Stimulated activated memory B cell treated with anti-CD40 and anti-IgM and Interleukin-4, amounts not matched to agents 10 μg/mL and 1 μg/mL and 100 μg/mL, for 72 hours (primary cell): Measurements from ENCODE around the gene COPZ1.

ENCODE experiments used
- ATAC-seq: fragments of 150-1000 bp; cut with Tn5 transposase; 2 replicates; pipeline ENCODE4 v1.10.0; 2021
- H3K27ac Mint-ChIP-seq: one replicate; pipeline ENCODE4 v1.8.0; 2022; ENCODE audit warnings: mild to moderate bottlenecking, mixed read lengths
- H3K27me3 Mint-ChIP-seq: one replicate; pipeline ENCODE4 v1.8.0; 2022; ENCODE audit warnings: mixed read lengths
- H3K36me3 Mint-ChIP-seq: one replicate; pipeline ENCODE4 v1.8.0; 2022; ENCODE audit warnings: mixed read lengths
- H3K4me1 Mint-ChIP-seq: one replicate; pipeline ENCODE4 v1.8.0; 2022; ENCODE audit warnings: mixed read lengths
- H3K4me3 Mint-ChIP-seq: one replicate; pipeline ENCODE4 v1.8.0; 2022; ENCODE audit warnings: mild to moderate bottlenecking, moderate library complexity, mixed read lengths
- H3K9me3 Mint-ChIP-seq: one replicate; pipeline ENCODE4 v1.8.0; 2022; ENCODE audit warnings: mixed read lengths

COPZ1 gene

DNA sequence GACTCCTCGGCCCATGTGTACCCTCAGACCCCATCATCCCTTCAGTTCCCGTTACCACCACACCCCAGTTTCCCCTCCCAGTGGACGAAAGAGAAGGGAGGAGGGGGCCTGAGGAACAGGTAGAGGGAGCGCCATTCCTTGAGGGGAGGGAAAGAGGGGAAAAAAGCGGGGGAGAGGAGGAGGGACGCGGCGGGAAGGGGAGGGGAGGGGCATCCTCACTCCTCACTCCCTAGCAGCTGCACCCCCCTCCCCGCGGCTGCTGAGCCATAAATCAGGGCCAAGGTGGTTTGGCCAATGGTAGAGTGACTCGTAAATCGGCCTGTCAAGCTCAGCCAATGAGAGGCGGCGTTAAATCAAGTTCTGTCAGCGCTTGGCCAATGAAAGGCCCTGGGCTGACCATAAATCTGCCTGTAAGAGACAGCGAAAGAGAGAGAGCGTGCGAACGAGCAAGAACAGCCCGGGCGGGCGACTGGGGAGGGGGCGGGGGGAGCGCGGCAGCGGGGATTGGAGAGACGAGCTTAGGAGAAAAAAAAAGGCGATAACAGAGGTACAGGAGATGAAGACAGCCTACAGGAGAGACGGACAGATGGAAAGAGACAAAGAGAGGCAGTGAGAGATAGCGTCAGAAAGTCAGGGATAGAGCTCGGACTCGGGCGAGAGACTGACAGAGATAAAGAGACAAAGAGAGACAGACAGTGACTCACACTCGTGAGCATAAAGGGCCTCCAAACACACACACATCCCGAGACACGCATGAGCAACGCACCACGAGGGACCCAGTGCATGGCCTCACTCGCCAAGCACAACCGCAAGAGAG lies 34.2 kb downstream of the COPZ1 start:
- peaks cover 17% of the 10 kb centered on the region for H3K4me1 Mint-ChIP-seq
- no peaks in the 10 kb centered on the region for H3K36me3 Mint-ChIP-seq
- ATAC-seq = peak; percentile 99
- no peaks in the 10 kb centered on the region for H3K27me3 Mint-ChIP-seq
- H3K9me3 Mint-ChIP-seq = no peaks in the 10 kb centered on the region
- H3K4me3 Mint-ChIP-seq = no peak overlapping the region
- H3K27ac Mint-ChIP-seq = no peak overlapping the region

DNA sequence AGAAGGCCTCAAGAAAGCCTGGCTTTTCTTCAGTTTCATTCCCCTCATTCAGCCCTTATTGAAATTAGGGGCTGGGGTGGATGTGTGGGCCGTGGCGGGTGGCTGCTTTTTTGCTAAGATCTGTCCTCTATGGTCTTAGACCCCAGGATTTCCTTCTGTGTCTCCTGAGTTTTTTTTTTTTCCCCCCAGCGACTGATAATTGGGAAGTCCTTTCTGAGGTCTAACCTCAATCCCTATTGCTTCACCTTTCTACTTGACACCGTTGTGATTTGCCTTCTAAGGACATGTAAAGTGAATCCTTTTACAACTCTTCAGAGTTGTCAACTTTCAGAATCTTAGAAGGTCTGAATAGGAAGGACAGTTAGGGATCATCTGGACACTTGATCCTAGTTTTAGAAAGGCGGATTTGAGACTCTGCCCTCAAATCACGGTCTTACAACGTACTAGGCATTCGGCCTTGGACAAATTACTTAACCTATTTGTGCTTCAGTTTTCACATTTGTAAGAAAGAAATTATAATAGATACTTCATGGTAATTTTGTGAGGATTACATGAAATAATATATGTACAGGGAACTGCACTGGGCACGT lies 34.9 kb downstream of the COPZ1 start:
- Mint-ChIP-seq H3K4me3 (no peak overlapping the region), H3K27me3 (no peaks in the 10 kb centered on the region), H3K4me1 (peaks cover 24% of the 10 kb centered on the region), H3K36me3 (no peaks in the 10 kb centered on the region), H3K27ac (no peak overlapping the region), H3K9me3 (no peaks in the 10 kb centered on the region)
- ATAC-seq = no peak

DNA sequence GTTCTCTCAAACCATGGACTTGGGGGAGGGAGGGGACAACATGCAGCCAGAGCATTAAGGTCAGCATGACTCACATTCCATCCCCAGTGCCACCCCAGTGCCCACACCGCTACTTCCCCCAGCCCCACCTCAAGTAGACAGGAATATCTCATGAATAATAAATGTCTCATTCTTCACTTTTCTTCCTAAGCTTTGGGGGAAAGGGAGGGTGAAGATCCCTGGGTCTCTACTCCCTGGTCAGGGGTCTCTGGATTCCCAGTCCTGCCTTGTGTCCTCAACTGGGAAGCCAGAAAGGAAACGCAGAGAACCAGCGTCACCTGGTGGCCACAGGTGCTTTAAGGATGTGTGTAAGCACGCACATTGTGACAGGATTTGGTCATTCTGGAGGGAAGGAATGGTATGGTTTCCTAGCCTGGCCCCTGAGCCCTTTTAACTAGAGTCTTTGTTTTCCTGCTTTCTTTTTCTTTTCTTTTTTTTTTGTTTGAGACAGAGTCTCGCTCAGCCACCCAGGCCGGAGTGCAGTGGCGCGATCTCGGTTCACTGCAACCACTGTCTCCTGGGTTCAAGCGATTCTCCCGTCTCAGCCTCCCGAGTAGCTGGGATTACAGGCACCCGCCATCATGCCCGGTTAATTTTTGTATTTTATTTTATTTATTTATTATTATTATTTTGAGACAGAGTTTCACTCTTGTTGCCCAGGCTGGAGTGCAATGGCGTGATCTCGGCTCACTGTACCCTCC lies 36.0 kb downstream of the COPZ1 start:
- H3K36me3 Mint-ChIP-seq = no peaks in the 10 kb centered on the region
- H3K9me3 Mint-ChIP-seq = no peaks in the 10 kb centered on the region
- peak overlapping the region; percentile 33 for H3K27ac Mint-ChIP-seq
- peak overlapping the region; percentile 19 for H3K4me3 Mint-ChIP-seq
- no peaks in the 10 kb centered on the region for H3K27me3 Mint-ChIP-seq
- peaks cover 25% of the 10 kb centered on the region for H3K4me1 Mint-ChIP-seq
- ATAC-seq = no peak

DNA sequence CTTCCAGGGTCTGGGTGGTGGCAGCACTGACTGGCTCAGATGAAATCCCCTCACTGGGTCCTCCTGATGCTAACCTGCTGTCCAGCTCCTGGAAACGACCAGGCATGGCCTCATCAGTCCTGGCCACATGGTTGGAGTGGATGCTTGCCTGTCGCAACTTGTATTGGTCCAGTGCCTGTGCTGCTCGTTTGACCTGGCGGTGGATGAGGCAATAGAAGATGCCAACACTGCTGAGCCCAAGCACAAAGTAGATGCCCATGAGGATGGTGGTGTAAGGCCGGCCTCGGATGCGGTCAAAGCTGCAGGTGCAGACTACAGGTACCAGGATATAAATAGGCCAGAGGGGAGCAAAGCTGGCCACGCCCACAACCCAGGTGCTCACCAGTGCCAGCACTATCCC lies 38.1 kb downstream of the COPZ1 start:
- H3K4me1 Mint-ChIP-seq = peaks cover 26% of the 10 kb centered on the region
- H3K4me3 Mint-ChIP-seq = no peak overlapping the region
- H3K27me3 Mint-ChIP-seq = no peaks in the 10 kb centered on the region
- no peak for ATAC-seq
- H3K36me3 Mint-ChIP-seq = no peaks in the 10 kb centered on the region
- H3K9me3 Mint-ChIP-seq = no peaks in the 10 kb centered on the region
- H3K27ac Mint-ChIP-seq = no peak overlapping the region

DNA sequence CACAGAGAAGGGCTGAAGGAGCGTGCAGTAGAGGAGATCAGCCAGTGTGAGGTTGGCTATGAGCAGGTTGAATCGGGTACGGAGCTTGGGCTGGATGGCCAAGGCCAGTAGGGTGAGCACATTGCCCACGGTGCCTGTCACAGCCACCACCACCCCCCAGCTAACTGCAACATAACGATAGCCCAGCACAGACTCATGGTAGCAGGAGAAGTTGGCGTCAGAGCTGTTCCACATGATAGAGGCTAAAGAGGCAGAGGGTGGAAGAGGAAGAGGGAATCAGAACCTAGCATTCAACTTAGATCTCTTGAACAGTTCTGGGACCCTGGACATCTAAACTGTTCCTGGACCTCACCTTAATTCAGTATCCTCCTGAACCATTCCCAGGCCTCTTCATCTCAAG lies 38.7 kb downstream of the COPZ1 start:
- H3K4me3 Mint-ChIP-seq = no peak overlapping the region
- H3K27ac Mint-ChIP-seq = no peak overlapping the region
- no peaks in the 10 kb centered on the region for H3K9me3 Mint-ChIP-seq
- H3K36me3 Mint-ChIP-seq = no peaks in the 10 kb centered on the region
- ATAC-seq = no peak
- peaks cover 32% of the 10 kb centered on the region for H3K4me1 Mint-ChIP-seq
- no peaks in the 10 kb centered on the region for H3K27me3 Mint-ChIP-seq

DNA sequence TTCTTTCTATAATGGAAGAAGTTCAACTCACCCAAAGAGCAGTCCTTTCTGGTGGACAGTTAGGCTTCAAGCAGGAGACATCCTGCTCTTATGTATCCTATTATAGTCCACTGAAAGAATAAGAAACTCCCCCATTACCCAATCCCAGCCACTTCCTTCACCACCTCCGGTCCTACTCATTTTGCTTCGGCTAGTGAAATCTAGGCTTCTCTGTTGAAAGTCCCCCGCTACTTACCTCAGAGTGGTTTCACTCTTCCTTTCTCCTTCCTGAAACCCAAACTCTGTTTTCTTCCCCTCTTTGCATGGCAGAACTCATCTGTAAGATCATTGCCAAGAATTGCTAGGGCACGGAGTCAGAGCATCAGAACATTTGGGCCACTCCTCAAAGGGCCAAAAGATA lies 39.5 kb downstream of the COPZ1 start, which contains the start of gene GPR84:
TSS of gene GPR84 (minus strand) at position 74 of the 400 bp plus-strand sequence. CDS start 635 bp downstream, outside the sequence.
- no peaks in the 10 kb centered on the region for H3K27me3 Mint-ChIP-seq
- ATAC-seq = no peak
- peak within 1 kb of the TSS; percentile 59 for H3K27ac Mint-ChIP-seq
- H3K36me3 Mint-ChIP-seq = no peaks in the 10 kb centered on the region
- H3K4me3 Mint-ChIP-seq = peak within 1 kb of the TSS; percentile 4
- H3K4me1 Mint-ChIP-seq = peaks cover 40% of the 10 kb centered on the region
- no peaks in the 10 kb centered on the region for H3K9me3 Mint-ChIP-seq

DNA sequence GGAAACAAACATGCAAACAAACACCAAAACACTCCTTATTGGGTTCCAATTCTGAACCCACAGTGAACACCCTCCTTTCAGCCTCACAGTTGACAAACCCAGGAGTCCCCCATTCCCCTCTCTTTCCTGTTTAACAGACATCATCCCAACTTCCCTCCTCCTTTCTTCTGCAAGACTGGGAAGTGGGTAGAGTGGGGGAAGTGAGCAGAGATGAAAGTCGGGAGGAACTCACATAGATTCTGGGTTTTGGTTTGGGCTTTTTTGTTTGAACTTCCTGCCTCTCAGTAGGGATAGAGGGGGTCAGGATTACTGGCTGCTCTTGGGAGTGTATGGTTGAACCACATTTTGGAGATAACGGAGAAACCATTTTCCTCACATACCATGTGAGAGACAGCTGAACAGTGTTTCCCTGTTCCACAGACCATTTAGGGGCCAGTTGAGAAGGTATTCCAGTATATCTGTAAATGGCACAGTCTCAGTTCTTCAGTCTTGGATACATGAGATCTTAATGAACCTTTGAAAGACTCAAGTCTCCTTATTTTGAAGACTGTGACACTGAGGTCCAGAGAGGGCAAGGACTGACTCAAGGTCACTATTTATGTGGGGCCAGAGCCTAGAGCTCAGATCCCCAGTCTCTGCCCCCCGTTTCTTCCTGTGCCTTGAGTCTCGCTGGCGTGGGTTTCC lies 43.2 kb downstream of the COPZ1 start:
- Mint-ChIP-seq H3K27me3 (no peaks in the 10 kb centered on the region), H3K9me3 (no peaks in the 10 kb centered on the region), H3K36me3 (no peaks in the 10 kb centered on the region), H3K27ac (peak overlapping the region; percentile 62), H3K4me1 (peaks cover 40% of the 10 kb centered on the region), H3K4me3 (peak overlapping the region; percentile 57)
- peak; percentile 4 for ATAC-seq

DNA sequence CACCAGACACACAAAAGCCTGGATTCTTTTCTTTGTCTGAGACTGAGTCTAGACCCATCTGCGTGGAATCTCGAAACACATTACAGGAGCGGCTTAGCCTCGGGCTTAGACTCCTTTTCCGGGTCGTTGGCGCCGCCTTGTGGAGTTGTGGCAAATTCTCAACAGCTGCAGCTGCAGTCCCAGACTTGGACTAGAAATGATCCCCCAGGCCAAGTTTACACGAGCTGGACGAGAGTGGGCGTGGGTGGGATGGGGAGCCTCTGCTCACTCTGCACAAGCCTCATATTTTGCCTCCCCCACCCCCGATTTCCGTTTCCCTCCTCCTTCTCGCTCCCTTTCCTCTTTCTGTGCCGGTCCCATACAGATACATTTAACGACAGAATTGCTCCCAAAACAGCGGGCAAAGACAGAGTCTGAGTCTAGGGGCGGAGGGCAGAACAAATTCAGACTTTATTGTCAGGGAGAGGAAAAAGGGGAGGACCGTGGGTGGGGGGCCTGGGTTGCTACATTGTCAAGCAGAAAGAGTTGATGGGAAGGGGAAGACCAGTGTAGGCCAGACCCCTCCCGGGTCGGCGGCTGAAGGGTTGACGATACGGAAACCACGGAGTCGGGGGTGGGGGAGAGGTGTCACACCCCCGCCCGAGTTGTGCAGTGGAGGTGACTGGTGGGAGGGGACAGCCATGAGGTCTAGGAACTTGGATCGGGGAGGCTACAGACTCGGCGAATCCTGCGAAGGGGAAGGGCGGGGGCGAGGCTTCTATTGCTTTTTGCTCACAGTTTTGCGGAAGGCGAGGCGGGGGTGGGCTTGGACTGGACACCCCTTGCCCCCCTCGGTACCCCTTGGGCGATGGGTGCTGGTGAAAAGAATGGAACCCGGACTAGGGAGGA lies 44.0 kb downstream of the COPZ1 start:
- Mint-ChIP-seq H3K4me3 (peak overlapping the region; percentile 57), H3K27ac (peak overlapping the region; percentile 62), H3K4me1 (peaks cover 32% of the 10 kb centered on the region), H3K27me3 (no peaks in the 10 kb centered on the region), H3K36me3 (no peaks in the 10 kb centered on the region), H3K9me3 (no peaks in the 10 kb centered on the region)
- peak; percentile 86 for ATAC-seq

DNA sequence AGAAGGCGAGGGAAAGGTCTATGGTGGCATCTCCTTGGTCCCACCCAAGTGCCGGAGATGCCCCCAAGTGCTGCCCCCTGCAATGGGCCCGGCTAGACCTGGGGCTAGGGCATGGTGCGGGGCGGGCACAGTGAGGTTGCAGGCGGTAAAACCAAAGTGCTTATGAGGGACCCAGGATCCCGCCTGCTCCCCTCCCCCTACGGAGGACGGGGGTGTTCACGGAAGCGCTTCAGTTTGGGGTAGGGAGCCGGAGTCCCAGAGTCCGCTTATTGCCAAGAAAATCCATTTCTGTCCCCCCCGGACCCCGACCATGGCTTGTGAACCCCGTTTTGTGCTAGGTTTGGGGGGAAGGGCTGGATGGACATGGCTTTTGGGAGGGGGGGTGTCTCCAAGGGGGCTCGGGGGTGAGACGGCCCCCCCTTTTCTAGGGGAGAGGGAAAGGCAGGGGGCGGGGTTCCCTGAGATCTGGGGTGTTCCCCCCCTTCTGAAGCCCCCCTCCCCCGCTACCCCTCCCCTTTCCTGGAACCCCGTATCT lies 44.7 kb downstream of the COPZ1 start:
- no peaks in the 10 kb centered on the region for H3K36me3 Mint-ChIP-seq
- H3K4me1 Mint-ChIP-seq = peaks cover 25% of the 10 kb centered on the region
- H3K4me3 Mint-ChIP-seq = peak overlapping the region; percentile 57
- H3K27ac Mint-ChIP-seq = no peak overlapping the region
- H3K27me3 Mint-ChIP-seq = no peaks in the 10 kb centered on the region
- H3K9me3 Mint-ChIP-seq = no peaks in the 10 kb centered on the region
- ATAC-seq = no peak

DNA sequence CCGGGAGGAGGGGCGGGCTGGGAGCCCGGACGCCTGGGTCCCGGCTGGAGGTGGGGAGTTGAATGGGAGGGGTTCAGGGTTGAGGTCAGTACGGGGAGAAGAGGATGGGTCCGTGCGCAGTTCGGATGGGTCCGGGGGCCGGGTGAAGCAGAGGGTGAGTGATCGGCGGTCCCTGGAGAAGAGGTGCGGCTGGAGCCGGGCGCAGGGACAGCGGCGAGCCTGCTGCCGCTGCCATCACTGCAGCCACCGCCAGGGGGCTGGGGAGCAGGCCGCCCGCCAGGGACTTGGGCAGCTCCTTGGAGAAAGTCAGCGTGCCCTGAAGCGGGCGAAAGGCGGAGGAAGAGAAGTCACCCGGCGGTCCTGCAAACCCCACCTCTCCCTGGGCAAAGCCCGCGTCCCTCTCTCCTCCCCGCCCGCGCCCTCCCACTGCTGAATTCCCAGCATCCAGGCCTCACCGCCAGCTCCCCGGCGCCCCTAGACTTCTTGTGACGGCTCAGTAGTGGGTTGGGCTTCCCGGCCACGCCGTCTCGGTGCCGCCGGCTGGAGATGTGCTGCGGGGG lies 45.3 kb downstream of the COPZ1 start:
- no peaks in the 10 kb centered on the region for H3K9me3 Mint-ChIP-seq
- peaks cover 23% of the 10 kb centered on the region for H3K4me1 Mint-ChIP-seq
- H3K36me3 Mint-ChIP-seq = no peaks in the 10 kb centered on the region
- no peak overlapping the region for H3K27ac Mint-ChIP-seq
- H3K4me3 Mint-ChIP-seq = no peak overlapping the region
- H3K27me3 Mint-ChIP-seq = no peaks in the 10 kb centered on the region
- peak; percentile 37 for ATAC-seq

DNA sequence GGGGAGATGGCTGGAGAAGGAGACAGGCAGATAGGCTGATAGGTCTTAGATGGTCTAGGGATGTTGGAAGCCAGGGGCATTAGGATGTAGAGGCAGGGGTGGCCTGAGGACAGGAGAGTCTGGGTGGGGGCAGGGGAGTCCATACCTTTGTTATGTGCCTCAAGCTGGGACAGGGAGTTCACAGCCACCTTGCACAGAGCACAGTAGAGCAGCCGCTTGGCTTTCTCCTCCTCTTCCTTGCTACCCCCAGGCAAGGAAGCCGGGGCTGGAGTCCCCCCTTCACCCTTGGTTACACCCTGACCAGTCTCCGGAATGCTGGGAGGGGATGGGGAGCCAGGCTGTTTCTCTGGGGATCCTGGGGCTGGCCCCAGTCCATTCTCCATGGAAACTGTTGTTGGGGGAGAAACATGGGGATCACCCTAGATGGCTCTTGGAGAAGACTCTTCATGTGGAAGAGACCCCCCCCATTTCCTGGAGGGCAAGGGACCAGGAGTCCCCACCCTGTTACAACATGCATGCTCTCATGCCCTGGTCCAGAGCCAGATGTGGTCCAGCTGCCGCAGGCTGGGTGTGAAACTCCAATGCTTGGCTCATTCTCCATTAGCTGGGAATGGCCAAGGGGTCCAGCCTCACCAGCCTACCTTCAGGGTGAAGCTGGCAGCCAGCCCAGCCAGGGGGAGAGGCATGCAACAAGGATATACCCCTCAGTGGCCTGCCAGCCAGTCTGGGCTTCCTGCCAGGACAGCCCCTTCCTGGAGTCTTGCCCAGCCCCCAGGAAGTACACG lies 46.6 kb downstream of the COPZ1 start:
- no peak overlapping the region for H3K4me3 Mint-ChIP-seq
- no peaks in the 10 kb centered on the region for H3K36me3 Mint-ChIP-seq
- H3K9me3 Mint-ChIP-seq = no peaks in the 10 kb centered on the region
- peaks cover 23% of the 10 kb centered on the region for H3K4me1 Mint-ChIP-seq
- no peaks in the 10 kb centered on the region for H3K27me3 Mint-ChIP-seq
- H3K27ac Mint-ChIP-seq = peak overlapping the region; percentile 19
- ATAC-seq = no peak

DNA sequence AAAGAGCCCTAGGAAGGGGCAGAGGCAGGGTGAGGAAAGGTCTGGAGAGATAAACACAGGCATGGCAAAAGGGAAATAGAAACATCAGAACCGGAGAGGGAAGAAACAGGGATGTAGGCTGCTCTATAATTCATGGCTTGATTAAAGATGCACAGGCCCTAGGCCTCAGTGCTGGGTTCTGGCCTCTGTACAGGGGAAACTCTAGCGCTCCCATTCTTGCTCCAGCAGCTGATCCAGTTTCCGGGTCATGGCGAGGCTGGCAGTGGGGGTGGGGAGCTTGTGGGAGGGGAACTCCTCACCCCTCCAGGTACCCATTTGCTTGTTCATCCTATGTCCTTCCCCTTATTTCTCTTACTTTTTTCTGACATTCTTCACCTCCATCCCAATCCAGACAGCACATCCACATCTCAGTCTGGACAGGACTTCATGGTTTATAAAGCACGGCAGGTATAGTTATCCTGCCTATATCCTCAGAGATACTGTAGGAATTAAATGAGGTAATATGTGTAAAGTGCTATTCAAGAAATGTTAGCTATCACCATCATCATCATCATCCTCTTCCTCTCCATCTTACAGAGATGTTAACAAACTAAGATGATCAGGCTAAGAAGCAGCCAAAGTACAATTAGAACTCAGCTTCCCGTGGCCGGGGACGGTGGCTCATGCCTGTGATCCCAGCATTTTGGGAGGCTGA lies 47.3 kb downstream of the COPZ1 start:
- no peak for ATAC-seq
- Mint-ChIP-seq H3K4me3 (no peak overlapping the region), H3K27ac (peak overlapping the region; percentile 19), H3K9me3 (no peaks in the 10 kb centered on the region), H3K27me3 (no peaks in the 10 kb centered on the region), H3K36me3 (no peaks in the 10 kb centered on the region), H3K4me1 (peaks cover 23% of the 10 kb centered on the region)
